ENCODE results near the gene ARHGEF25.
A peak's percentile ranks its signal among the peaks of the same experiment; 100 is the strongest.
"Not testable (repeated sequence)": the region's sequence is repeated elsewhere in the genome, so short reads cannot be mapped to it uniquely, and the experiment has no call there.

The ARHGEF25 gene

DNA sequence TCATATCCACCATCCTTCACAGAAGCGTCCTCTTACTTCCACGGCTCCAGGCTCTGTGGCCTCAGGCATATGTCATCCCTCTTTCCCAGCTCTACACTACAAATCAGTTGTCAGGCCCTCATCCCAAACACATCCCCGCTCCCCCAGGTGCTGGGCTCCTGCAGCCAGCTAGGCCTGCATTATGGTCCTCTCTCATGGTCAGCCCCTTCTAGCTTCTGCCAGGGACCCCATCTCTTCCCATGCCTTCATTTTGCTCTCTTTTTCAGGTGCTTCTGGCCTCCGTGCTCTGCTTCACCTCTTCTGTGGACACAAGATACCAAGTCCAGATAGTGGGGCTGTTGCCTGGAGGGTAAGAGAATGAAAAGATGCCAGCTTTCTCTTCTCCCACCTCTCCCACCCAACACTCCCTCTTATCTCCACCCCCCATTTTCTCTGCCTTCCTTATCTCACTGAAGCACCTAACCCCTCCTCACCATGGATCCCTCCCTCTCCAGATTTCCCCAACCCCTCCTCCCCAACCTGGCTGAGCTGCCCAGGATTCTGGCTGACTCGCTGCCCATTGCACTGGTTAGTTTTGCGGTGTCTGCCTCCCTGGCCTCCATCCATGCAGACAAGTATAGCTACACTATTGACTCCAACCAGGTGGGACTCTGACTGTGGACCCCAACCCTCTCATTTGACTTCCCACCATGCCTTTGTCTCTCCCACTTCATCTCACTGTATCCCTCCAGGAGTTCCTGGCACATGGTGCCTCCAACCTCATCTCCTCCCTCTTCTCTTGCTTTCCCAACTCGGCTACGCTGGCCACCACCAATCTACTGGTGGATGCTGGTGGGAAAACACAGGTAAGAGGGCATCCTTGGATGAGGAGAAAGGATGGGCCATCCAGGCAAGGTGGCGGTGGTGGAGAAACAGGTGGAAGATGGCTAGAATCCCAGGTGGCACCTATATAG, 11.3 kb downstream of the ARHGEF25 start:
- DNase-seq, result no peak

DNA sequence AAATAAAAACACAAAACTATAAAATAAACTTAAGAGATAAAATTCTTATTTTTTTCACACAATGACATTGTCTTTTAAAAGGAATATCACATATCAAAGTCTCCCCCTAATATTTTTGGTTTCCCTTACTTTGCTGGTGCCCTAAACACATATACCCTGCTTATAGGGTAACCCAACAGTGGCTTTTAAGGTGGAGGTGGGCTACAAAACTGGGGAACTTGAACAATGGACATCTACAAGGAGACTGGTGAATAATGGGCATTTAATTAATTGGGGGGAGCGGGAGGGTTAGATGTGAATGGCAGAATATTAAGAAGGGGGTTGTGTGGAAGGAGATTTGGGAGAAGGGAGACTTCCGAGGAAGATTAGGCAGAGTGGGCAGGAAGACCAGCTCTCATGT, 12.2 kb downstream of the ARHGEF25 start:
- DNase-seq, result no peak

DNA sequence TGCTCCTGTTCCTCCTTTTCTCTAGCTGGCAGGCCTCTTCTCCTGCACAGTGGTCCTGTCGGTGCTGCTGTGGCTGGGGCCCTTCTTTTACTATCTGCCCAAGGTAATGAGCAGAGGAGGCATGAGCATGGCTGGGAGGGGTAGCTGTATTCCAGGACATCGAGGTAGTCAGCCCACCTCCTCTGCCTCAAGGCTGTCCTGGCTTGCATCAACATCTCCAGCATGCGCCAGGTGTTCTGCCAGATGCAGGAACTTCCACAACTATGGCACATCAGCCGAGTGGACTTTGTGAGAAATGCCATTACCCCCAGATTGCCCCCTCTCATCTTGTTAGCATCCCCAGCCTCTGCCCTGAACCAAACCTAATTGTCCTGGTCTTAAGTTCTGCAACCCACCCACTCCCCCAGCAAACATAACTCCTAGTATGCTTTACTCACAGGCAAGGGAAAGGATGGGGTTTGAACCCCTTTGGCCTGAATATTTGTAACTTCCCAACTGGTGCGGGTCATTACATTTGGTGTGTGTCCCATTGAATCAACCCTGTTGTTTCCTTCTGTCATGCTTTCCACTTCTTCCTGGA, 12.7 kb downstream of the ARHGEF25 start:
- DNase-seq, result no peak

DNA sequence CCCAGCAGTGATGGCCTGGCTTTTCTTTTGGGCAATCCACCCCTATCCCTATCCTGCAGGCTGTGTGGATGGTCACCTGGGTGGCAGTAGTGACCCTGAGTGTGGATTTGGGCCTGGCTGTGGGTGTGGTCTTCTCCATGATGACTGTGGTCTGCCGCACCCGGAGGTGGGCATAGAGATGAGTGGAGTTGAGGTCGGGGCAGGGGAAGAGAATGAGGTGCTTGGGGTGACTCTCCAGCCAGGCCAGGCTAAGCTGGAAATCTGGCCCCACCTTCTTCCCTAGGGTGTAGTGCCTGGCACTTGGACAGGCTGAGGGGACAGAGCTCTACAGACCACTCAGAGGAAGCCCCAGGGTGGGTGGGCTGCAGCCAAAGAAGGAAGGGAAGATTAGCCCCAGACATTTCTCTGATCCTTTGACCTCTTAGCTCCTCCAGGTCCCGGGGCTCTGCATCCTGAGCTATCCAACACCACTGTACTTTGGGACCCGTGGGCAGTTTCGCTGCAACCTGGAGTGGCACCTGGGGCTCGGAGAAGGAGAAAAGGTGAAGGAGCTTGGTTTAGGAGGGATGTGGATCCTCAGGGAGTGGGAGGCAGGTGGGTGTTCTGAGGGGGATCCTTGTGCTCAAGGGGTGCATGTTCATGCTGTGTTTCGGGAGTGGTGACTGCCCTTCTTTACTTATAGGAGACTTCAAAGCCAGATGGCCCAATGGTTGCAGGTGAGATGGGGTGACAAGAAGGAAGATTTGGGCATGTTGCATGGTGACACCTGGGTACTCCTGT, 13.4 kb downstream of the ARHGEF25 start:
- DNase-seq, result no peak

DNA sequence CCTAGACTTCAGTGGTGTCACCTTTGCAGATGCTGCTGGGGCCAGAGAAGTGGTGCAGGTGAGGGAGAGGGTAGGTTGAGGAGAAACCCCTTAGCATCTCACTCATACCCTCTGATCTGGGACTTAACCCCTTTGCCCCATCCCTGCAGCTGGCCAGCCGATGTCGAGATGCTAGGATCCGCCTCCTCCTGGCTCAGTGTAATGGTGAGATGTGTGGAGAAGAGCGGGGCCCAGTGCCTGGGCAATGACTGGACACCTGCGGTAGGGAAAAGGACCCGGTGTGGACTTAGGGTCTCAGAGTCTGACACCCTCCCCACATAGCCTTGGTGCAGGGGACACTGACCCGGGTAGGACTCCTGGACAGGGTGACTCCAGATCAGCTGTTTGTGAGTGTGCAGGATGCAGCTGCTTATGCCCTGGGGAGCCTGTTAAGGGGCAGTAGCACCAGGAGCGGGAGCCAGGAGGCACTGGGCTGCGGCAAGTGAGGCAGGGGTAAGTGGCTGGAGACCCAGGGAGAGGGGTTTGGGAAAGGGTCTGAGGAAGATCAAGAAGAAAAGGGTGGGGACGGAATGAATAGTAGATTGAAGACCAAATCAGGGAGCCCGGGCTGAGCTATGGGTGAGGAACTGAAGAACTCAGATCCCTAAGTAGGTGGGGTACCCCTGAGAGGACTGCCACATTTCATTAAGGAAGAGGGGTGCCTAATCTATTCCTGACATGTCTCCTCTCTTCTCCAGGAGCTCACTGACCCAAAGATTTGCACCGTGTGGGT, 14.2 kb downstream of the ARHGEF25 start:
- DNase-seq, result no peak

DNA sequence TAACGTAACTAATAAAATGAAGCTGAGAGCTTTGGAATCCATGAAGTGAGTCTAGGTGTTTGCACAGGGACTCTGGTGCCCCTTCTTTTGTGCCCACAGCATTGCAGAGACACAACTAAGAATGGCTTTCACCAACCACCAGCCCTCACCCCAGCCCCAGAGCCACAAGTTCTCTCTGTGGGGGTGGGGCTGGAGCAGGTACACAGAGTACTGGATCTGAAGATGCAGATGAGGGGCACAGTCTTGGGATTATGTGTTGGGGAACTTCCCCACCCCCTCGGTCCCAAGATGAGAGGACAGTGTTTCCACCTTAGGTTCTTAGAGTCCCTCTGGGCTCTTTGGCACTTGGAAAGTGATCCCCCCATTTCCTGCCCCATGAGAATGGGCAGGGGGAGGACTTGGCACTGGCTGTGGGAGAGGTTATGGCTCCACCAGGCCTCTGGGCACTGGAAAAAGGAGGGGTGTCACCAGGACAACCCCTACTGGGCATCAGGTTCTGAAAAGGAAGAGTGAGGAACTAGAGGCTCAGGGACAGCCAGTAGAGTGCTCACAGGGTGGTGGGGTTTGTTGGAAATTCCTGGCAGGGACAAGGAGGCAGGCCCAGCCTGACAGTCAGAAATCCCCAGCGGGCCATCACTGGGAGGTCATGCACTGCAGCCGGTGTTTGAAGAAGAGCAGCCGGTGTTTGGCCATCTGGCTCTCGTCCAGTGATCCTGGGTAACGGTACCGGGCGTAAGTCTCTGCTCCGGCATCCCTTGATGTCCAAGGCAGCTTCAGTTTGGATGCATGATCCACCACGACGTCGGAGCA, 15.1 kb downstream of the ARHGEF25 start:
- no peak for DNase-seq

DNA sequence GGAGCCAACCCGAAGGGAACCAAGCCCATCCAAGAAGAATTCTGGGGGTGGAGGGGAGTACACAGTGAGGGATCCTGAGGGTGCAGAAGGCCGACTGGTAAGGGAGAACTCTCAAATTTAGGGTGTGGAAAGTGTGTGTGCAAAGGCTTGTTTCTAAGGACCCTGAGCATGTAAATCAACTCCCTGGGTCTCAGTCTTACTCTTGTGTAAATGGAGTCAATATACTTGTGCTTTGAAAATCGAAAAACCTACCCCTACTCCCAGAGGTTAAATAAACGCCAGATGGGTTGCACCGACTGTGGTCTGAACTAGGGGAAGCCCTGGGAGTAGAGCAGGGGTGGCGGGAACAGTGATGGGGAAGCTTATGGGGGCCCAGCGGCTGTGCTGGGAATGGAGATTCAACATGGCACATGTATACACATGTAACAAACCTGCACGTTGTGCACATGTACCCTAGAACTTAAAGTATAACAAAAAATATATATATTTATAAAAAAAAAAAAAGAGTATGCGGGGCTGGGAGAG, 15.7 kb downstream of the ARHGEF25 start:
- DNase-seq, result no peak

DNA sequence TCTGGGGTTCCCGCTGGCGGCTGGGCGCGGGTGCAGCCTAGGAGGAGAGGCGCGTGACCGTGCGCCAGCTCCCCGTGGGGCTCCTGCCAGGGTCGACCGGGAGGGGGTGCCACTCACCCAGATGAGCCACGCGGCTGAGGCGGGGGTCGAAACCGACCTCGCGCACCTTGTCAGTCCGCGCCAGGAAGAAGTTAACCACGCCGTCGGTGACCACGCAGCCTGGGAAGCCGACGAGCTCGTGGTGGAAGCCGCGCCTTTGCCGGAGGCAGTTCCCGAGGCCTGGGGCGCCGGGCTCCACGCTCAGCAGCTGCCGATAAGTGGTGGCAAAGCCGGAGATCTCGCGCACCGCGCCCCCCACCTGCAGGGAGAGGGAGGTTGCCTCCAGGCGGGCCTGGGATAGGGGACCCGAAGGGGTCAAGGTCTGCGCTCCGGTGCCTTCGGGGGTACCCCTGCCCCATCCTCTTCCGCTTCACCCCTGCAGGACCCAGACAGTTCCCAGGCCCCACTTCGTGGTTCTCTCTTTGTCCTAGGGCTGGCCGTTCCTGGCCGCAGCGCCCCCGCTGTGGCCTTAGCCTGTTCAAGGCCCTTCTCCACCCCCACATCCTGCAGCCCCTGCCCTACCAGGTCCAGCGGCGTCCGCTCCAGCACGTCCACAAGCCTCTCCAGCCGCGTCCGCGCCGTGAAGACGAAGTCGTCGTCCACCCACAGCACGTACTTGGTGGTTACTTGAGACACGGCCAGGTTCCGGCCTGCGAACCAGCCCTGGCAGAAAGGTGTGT, 16.5 kb downstream of the ARHGEF25 start:
- peak; percentile 38 for DNase-seq

DNA sequence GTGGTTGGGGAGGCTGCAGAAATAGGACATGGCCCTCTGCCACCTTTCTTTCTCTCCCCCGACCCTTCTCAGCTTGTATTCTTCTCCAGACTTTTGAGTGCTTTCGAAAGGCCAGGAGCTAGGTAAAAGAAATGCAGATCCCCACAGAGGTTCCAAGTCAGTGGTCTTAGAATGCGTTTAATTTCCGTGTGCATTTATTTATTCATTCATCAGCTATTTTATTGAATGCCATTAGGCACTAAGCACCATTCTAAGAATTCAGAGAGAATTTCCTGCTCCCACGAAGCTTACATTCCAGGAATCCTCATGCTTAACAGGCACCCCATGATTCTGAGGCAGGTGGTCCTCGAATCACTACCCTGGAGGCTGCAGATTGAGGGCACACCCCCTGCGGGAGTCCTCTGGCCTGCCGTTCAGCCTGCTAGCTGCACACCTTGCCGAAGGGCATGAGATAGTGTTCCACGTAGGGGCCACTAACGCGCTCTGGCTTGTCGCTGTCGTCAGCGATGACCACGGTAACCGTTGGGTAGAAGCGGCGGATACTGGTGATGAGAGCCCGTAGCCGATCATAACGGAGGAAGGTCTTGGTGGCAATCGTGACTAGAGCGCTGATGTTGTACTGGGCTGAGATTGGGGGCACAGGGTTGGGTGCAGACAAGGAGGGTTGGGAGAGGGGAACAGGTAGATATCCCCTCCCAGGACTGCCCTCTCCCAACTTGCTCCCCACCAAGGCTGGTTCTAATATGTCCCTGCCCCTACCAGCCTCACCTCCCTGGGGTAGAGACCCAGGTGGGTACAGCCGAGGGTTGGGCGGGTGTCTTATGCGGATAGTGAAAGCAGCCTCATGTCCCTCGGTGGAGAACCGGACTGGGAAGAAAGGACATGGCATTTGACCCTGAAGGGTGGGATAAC, 17.3 kb downstream of the ARHGEF25 start:
- DNase-seq, result no peak

DNA sequence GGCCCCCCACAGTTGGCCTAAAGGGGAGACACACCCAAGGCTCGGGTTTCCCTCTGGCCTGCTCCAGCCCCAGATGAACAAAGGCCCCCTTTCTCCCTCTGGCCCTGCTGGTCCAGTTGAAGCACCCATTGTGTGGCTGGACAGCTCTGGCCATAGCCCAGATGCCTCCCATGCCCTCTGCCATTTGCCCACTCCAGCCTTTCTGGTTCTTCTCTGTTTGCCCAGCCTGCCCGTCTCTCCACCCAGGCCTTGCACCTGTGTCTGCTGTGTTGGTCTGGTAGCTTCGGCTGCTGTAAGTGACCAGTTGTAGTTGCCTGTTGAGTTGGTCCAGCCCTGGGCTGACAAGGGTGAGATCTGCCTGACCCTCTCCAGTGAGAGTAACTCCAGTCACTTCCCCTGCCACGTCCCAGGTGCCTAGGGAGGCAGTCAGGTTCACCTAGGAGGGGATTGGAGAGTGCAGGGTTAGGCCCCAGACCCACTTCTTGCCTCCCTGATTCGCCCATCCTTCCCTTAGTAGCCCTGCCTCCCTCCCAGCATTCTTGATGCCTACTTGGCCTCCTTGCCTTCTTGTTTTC, 18.7 kb downstream of the ARHGEF25 start:
- no peak for DNase-seq

DNA sequence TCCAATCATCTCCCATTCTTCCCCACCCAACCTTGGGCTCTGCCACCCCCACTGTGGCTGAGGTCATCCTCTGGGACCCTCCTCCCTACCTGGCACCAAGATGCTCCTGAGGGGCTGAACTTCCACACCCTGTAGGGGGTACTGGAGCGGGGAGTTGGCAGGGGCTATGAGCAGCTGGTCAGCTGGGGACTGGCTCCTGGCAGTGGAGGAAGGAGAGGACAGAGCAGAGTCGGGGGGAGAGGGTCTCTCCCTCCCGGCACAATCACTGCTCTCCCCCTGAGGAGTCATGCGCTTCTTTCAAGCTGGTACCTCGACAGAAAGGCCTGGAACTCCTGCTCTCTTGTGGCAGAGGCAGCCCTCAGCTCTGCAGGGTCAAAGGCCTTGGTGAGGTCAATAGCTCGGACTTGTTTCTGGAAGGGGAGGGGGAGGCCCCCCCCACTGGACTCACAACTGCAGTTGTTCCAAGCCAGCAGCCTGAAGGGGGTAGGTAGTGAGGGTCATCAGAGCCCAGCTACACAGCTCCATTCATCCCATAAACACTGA, 19.7 kb downstream of the ARHGEF25 start:
- no peak for DNase-seq

DNA sequence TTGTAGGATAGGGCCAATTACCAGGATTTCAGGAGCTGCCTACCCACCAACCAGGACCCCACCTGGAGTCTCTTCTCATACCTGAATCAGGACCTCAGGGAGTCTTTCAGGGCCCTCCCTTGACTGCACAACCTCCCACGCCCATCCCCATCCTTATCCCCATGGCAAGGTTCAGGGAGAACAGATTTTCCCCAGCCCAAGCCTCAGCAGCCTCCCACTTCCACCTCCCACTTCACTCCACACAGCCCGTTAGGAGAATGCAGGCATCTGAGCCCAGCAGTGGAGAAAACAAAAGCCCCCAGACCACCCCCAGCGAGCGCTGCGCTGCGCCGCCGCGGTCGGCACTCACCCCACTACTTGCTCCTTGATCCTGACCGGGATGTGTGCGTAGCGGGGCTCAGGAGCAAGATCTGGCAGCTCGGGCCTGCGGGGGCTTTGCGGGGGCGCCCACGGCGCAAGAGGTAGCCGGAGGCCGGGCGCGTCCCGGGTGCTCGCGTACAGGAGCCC, 20.4 kb downstream of the ARHGEF25 start:
- DNase-seq, result no peak

DNA sequence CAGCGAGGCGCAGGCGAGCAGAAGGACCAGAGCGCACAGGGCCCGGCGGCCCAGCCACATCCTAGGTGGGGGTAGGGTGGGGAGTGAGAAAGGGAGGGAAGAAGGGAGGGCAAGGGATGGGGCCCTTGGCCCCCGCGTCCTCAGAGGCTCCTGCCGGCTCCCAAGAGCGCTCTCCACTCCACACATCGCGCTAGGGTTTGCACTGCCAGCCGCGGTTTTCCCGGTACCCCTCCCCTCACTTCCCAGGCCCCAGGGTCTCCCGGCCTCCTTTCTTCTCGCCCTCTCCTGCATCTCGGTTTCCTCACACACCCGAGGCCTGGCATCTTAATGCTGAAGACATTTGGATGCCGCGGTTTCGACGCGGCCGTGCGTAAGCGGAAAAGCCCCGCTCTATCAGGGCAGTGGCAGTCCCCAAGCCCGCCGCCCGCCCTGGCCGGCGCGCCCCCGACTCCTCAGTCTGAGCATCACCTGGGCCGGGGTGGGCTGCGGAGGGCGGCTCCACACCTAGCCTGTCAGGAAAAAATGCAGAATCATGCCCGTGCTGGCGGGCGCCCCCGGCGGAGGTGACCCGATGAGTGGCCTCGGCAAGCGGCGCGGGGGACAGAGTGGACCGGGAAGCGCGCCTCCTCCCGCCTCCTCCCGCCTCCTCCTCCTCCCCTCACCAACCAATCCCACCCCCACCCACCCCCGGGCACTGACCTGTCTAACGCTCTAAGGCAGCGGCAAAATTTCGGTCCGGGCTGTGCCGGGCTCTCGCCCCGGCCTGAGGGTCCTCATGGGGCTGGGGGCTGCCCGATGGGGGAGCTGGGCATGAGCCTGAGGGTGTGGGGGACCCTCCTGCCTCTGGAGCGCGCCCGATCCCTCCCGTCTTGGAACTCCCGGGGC, 21.1 kb downstream of the ARHGEF25 start:
- no peak for DNase-seq

DNA sequence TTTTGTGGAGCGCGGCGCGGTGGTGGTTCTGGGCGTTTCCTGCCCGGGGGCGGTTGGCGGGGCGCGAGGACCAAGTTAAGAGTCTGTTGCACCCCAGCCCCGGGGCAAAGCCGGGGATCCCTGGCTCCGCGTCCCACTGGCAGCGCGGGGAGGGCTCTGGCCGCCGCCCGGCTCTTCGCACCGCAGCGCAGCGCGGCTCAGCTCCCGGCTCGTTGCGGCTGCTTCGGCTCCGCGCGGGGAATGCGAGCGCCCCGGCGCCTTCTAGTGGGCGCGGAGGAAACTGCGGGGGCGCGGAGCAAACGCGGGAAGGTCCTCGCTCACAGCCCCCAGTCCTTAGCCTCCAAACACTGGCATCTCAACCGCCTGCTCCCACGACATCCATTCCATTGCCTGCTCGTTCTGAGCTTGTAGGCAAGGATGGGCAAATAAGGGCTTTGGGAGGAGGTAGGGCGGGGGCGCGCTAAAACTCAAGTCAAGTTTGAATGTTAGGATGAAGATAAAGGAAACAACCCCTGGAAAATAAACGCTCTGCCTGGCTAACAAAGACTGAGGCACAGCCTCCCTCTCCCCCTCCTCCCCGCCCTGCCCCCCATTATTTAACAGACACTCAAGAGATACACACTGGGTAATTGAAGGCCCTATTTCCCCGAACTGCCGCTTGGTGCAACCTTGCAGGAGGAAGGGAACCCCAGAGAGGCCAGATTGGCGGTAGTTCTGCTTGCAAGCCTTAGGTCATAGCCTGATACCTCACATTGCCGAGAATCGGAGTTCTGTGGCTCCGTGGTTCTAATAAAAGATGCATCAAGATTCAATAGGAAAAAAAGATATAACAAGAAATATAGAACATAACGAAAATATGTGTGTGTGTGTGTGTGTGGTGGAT, 22.0 kb downstream of the ARHGEF25 start, which contains the start of gene B4GALNT1:
Gene B4GALNT1, minus strand, starts transcription at position 244 of the 883 bp plus-strand sequence. CDS start 1,069 bp downstream, outside the sequence.
- DNase-seq, result peak; percentile 57

DNA sequence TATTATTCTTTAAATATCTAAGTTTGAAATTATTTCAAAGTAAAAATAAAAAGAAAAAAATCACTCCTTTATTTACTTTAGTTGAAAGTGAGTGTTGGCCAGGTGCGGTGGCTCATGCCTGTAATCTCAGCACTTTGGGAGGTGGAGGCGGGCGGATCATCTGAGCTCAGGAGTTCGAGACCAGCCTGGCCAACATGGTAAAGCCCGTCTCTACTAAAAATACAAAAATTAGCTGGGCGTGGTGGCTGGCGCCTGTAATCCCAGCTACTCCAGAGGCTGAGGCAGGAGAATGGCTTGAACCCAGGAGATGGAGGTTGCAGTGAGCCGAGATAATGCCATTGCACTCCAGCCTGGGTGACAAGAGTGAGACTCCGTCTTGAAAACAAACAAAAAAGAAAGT, 25.5 kb downstream of the ARHGEF25 start:
- DNase-seq, result not testable (repeated sequence)

DNA sequence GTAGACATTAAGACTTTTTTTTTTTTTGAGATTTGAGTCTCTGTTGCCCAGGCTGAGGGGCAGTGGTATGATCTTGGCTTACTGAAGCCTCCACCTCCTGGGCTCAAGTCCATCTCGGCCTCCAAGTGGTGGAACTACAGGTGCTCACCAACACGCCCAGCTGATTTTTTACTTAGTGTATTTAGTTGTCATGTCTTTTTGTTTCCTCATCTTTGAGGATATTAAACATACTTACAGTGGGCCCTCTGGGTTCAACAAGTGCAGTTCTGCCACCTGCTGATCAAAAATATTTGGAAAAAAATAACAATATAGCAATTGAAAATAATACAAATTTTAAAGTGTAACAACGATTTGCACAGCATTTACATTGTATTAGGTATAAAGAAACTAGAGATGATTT, 26.1 kb downstream of the ARHGEF25 start:
- DNase-seq, result no peak

DNA sequence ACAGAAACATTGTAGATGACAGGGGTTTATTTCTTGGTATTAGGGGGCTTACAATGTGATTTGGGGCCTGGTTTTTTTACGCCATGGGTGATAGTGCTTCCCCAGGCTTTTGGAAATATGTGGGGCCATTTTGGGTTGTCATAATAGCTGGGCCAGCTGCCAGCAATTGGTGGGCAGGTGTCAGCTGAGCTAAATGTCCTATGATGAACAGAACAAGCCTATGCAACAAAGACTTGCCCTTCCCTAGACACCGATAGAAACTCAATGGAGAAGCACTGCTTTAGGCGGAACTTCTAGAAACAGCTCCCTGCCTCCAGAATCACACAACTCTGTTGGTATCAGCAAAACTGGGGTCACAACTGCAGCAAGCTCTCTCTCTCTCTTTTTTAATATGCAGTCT, 26.9 kb downstream of the ARHGEF25 start:
- no peak for DNase-seq

Measured in stimulated activated CD4-positive, alpha-beta T cell treated with anti-CD3 and anti-CD28 coated beads, Interleukin-1b, Interleukin-23, amount 100 ng/mL, for 48 hours (primary cell).